ENCODE measurements around the gene ESAM. TPM values are rescaled to one million over a fixed set of nuclear protein-coding genes. Genes with fewer than 3 reads are reported as not detected.

Gene ESAM
- total and polyA plus RNA-seq, 10 of the 15 experiments (the other 5 are each of a cell fraction or from before 2014, with no cell fraction given): 2.7 to 43.6 (median 19.5) TPM

DNA sequence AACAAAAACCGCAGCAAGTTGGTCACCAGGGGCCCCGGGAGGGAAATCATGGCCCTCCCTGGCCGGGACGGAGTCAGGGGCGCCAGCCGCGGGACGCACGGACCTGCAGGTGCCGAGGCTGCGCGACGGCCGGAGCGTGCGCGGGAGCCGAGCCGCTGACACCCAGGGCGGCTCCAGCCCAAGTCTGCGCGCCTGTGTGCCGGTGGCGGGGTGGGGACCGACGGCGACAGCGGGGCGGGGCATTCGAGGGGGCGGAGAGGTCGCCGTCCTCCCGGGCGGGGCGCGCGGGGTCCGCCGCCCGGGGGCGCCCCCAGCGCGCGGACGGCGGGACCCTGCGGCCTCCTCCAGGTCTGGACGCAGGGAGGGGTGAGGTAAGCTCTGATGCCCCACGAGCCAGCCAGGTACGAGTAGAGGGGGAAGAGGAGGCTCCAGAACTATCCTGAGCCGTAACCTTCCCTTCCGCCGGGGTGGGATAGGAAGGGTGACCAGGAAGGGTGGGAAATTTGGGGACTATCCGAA, at the start of gene ESAM (continued):
- TF ChIP-seq RB1 (IDR thresholded peaks at IDR 0.05; ENCODE audit: borderline replicate concordance) (peak; percentile 57; the same call in 1 of the 2 replicates), NR2C1 (IDR thresholded peaks at IDR 0.05) (0 out of 2 replicates have a peak, but pooled peaks have one; percentile 23), NRF1 (conservative IDR thresholded peaks at IDR 0.05; ENCODE audit: low read depth, low read length) (0 out of 2 replicates have a peak, but pooled peaks have one; percentile 16), BHLHE40 (IDR thresholded peaks at IDR 0.05; ENCODE audit: borderline replicate concordance in 1 of 2, low read depth in 2 of 2, low read length in 1 of 2) (peak; percentile 11 to 70; a peak in 1 of 4 replicates), ZSCAN29 (IDR thresholded peaks at IDR 0.05) (no peak), KDM1A (IDR thresholded peaks at IDR 0.05; ENCODE audit: borderline replicate concordance) (no peak), YY1 (IDR thresholded peaks at IDR 0.05; ENCODE audit: low read depth, low read length) (peak; percentile 38; the same call in 1 of the 2 replicates), MEF2B (IDR thresholded peaks at IDR 0.05; ENCODE audit: partially characterized antibody, poor library complexity, severe bottlenecking) (no peak), RAD21 (IDR thresholded peaks at IDR 0.05; ENCODE audit: insufficient read depth, low read depth, low read length) (peak; percentile 27; the same call in 1 of the 2 replicates), TAF1 (IDR thresholded peaks at IDR 0.05; ENCODE audit: borderline replicate concordance, low read depth, low read length) (peak; percentile 80; the same call in 1 of the 2 replicates)
- TF ChIP-seq, protein P1, sequence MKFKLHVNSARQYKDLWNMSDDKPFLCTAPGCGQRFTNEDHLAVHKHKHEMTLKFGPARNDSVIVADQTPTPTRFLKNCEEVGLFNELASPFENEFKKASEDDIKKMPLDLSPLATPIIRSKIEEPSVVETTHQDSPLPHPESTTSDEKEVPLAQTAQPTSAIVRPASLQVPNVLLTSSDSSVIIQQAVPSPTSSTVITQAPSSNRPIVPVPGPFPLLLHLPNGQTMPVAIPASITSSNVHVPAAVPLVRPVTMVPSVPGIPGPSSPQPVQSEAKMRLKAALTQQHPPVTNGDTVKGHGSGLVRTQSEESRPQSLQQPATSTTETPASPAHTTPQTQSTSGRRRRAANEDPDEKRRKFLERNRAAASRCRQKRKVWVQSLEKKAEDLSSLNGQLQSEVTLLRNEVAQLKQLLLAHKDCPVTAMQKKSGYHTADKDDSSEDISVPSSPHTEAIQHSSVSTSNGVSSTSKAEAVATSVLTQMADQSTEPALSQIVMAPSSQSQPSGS (IDR thresholded peaks at IDR 0.05; ENCODE audit: low read length): no peak
- TF ChIP-seq, protein P2, sequence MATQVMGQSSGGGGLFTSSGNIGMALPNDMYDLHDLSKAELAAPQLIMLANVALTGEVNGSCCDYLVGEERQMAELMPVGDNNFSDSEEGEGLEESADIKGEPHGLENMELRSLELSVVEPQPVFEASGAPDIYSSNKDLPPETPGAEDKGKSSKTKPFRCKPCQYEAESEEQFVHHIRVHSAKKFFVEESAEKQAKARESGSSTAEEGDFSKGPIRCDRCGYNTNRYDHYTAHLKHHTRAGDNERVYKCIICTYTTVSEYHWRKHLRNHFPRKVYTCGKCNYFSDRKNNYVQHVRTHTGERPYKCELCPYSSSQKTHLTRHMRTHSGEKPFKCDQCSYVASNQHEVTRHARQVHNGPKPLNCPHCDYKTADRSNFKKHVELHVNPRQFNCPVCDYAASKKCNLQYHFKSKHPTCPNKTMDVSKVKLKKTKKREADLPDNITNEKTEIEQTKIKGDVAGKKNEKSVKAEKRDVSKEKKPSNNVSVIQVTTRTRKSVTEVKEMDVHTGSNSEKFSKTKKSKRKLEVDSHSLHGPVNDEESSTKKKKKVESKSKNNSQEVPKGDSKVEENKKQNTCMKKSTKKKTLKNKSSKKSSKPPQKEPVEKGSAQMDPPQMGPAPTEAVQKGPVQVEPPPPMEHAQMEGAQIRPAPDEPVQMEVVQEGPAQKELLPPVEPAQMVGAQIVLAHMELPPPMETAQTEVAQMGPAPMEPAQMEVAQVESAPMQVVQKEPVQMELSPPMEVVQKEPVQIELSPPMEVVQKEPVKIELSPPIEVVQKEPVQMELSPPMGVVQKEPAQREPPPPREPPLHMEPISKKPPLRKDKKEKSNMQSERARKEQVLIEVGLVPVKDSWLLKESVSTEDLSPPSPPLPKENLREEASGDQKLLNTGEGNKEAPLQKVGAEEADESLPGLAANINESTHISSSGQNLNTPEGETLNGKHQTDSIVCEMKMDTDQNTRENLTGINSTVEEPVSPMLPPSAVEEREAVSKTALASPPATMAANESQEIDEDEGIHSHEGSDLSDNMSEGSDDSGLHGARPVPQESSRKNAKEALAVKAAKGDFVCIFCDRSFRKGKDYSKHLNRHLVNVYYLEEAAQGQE (IDR thresholded peaks at IDR 0.05; ENCODE audit: low read depth, low read length): no peak

Measured in GM12878 (cell line).